K562 (cell line): ENCODE results near the gene CHMP1A. TPM values are rescaled to one million over a fixed set of nuclear protein-coding genes. Genes with fewer than 3 reads are reported as not detected.

Source experiments
- ATAC-seq: fragments of 200-7000 bp; cut with Tn5 transposase; 3 replicates; pipeline ENCODE4 v1.9.1; 2020; ENCODE audit warnings: moderate library complexity
- BruUV-seq: library from RNA; stranded (reverse); fragments of 400-500 nt; replicated peaks from 2 replicates; lab custom pipeline; 2021; lab: Mats Ljungman, UMichigan
- CTCF ChIA-PET: fragments of 300-600 bp; formaldehyde crosslinking; extraction: SDS; loops from one replicate; lab custom pipeline; 2021; ENCODE audit warnings: low intra/inter-chr PET ratio; lab: Yijun Ruan, JAX
- POLR2A ChIA-PET: fragments of 300-600, 350-650 bp; sonication (Branson Sonifier 250); formaldehyde crosslinking; extraction: SDS; loops from one replicate; lab custom pipeline; 2021; ENCODE audit warnings: antibody characterized with exemption, inconsistent platforms; lab: Yijun Ruan, JAX
- DNase-seq, 4 experiments: peaks; one replicate each; pipeline versions ENCODE4 v3.0.0 to v3.0.0-alpha.2; 2011 to 2018; ENCODE audit warnings: low spot score in 3 of 4, mixed read lengths in 3 of 4; ENCODE audit errors: extremely low read depth in 1 of 4
- FAIRE-seq: peaks from 2 replicates; lab custom pipeline; 2011; peaks lifted over from hg19 to GRCh38; lab: Jason Lieb, UNC
- H2AFZ ChIP-seq: 2 replicates; pipeline ENCODE4 v1.6.0; 2011; ENCODE audit warnings: low read depth, low read length, control low read depth, inconsistent platforms
- H3K27ac ChIP-seq: fragments of 200-600 bp; 3 replicates; pipeline ENCODE4 v1.8.0; 2011; ENCODE audit warnings: low read depth, mild to moderate bottlenecking, control low read depth, inconsistent platforms, low read length, moderate library complexity, mixed read lengths; ENCODE audit errors: extremely low read depth
- H3K27me3 ChIP-seq, 2 experiments: fragments of 300-600 bp in 1 of 2; 2 replicates in 1 of 2; 3 replicates in 1 of 2; pipeline versions ENCODE4 v1.6.0 to v1.8.0; 2011; ENCODE audit warnings: inconsistent platforms in 2 of 2, low read length in 2 of 2, mild to moderate bottlenecking in 1 of 2, mixed read lengths in 1 of 2, moderate library complexity in 1 of 2; ENCODE audit not compliant: control insufficient read depth in 2 of 2, insufficient read depth in 2 of 2
- H3K36me3 ChIP-seq: fragments of 300-600 bp; 3 replicates; pipeline ENCODE4 v1.8.0; 2011; ENCODE audit warnings: mild to moderate bottlenecking, low read length, inconsistent platforms; ENCODE audit not compliant: control insufficient read depth, insufficient read depth
- H3K4me1 ChIP-seq, 2 experiments: fragments of 200-600 bp in 1 of 2; replicated peaks in 1 of 2; 2 replicates in 1 of 2; 3 replicates in 1 of 2; pipeline versions ENCODE4 v1.5.1 to v1.8.0; 2011; ENCODE audit warnings: inconsistent platforms in 2 of 2, low read length in 2 of 2, mild to moderate bottlenecking in 1 of 2, mixed read lengths in 1 of 2, moderate library complexity in 1 of 2; ENCODE audit not compliant: control insufficient read depth in 2 of 2, insufficient read depth in 2 of 2
- H3K4me2 ChIP-seq: 2 replicates; pipeline ENCODE4 v1.6.1; 2011; ENCODE audit warnings: low read length, control low read depth, inconsistent platforms, mixed read lengths; ENCODE audit not compliant: insufficient read depth
- H3K4me3 ChIP-seq: fragments of 200-600 bp; sonication (generic), shearing (Covaris generic); 2 replicates; pipeline ENCODE4 v1.5.1; 2016; ENCODE audit warnings: control low read depth, inconsistent platforms
- H3K79me2 ChIP-seq: fragments of 200-600 bp; 3 replicates; pipeline ENCODE4 v1.8.0; 2011; ENCODE audit warnings: low read length, inconsistent platforms; ENCODE audit not compliant: control insufficient read depth, insufficient read depth
- H3K9ac ChIP-seq, 2 experiments: 2 replicates each; pipeline versions ENCODE4 v1.6.0 to v1.6.1; 2011; ENCODE audit warnings: low read depth in 2 of 2, low read length in 2 of 2, control low read depth in 1 of 2, inconsistent platforms in 1 of 2, mild to moderate bottlenecking in 1 of 2, mixed read lengths in 1 of 2; ENCODE audit not compliant: insufficient read depth in 1 of 2
- H3K9me1 ChIP-seq: one replicate; pipeline ENCODE4 v1.6.0; 2011; ENCODE audit warnings: inconsistent platforms, mild to moderate bottlenecking, low read length, moderate library complexity; ENCODE audit not compliant: control insufficient read depth, insufficient read depth
- H3K9me3 ChIP-seq: replicated peaks from 2 replicates; pipeline ENCODE4 v1.5.1; 2011; ENCODE audit warnings: low read depth, low read length, inconsistent platforms; ENCODE audit not compliant: control insufficient read depth, insufficient read depth
- H4K20me1 ChIP-seq: replicated peaks from 2 replicates; pipeline ENCODE4 v1.6.1; 2011; ENCODE audit warnings: low read length, inconsistent platforms, mixed read lengths; ENCODE audit not compliant: control insufficient read depth, insufficient read depth
- ATF7 ChIP-seq: fragments of 450-650 bp; IDR thresholded peaks from 2 replicates; pipeline ENCODE4 v1.7.1; 2014; ENCODE audit warnings: mild to moderate bottlenecking, moderate library complexity
- ELF2 ChIP-seq: fragments of 250-450 bp; sonication (Bioruptor Pico); IDR thresholded peaks from 2 replicates; pipeline ENCODE4 v1.5.0; 2021; ENCODE audit warnings: mild to moderate bottlenecking
- HIVEP1 ChIP-seq: fragments of 250-450 bp; sonication (Bioruptor Pico); IDR thresholded peaks from 2 replicates; pipeline ENCODE4 v1.4.0; 2020; ENCODE audit warnings: mild to moderate bottlenecking
- ILK ChIP-seq: fragments of 450-650 bp; IDR thresholded peaks from 2 replicates; pipeline ENCODE4 v1.6.1; 2016; ENCODE audit warnings: missing genetic modification characterization, low read depth, mild to moderate bottlenecking, missing compliant biosample characterization, moderate library complexity, borderline replicate concordance
- NCOA1 ChIP-seq: fragments of 450-650 bp; IDR thresholded peaks from 2 replicates; pipeline ENCODE4 v1.6.1; 2016; ENCODE audit warnings: low read depth
- WGBS: fragments of 100-300 bp; shearing (Covaris generic); methylation state at CpG from one replicate; pipeline ENCODE4 v1.1.6; 2016; ENCODE audit warnings: low coverage, mixed read lengths; ENCODE audit not compliant: insufficient coverage; ENCODE audit errors: missing lambda C conversion rate; 5-methylcytosine and 5-hydroxymethylcytosine counted together
- in situ Hi-C: fragments of 300-500 bp; cut with MboI; formaldehyde crosslinking; loops from 4 replicates; pipeline ENCODE4 v1.15.0; 2018; ENCODE audit warnings: inconsistent platforms, mixed read lengths
- intact Hi-C: fragments of 100-400 bp; cut with micrococcal nuclease; formaldehyde crosslinking; loops from 2 replicates; pipeline ENCODE4 v1.14.2; 2022
- polyA plus RNA-seq, 8 experiments: library from polyadenylated mRNA; depleted of rRNA in 4 of 8; stranded (reverse) in 5 of 8; unstranded in 3 of 8; fragments of >200 nt; fragmentation: Nextera tagmentation in 2 of 8; fragmentation: Illumina TruSeq in 1 of 8; extraction: Ambion mirVana in 2 of 8; extraction: Trizol in 1 of 8; gene quantifications; 2 replicates each; pipeline versions ENCODE4 v1.2.1 to v1.2.3, GENCODE V29; 2011 to 2014; ENCODE audit warnings: inconsistent platforms in 1 of 8, missing spikeins in 1 of 8
- total RNA-seq, 7 experiments: library from RNA; depleted of rRNA in 6 of 7; stranded (reverse); fragments of >200 nt in 6 of 7; fragmentation: Illumina TruSeq in 2 of 7; extraction: Trizol in 2 of 7; gene quantifications; 2 replicates each; pipeline versions ENCODE4 v1.2.1 to v1.2.3, GENCODE V29; 2011 to 2021; ENCODE audit warnings: low replicate concordance in 1 of 7

Gene CHMP1A
- total and polyA plus RNA-seq, 9 of the 15 experiments (the other 6 are each of a cell fraction or from before 2014, with no cell fraction given) = 0.83 to 79.9 (median 45.2) TPM

DNA sequence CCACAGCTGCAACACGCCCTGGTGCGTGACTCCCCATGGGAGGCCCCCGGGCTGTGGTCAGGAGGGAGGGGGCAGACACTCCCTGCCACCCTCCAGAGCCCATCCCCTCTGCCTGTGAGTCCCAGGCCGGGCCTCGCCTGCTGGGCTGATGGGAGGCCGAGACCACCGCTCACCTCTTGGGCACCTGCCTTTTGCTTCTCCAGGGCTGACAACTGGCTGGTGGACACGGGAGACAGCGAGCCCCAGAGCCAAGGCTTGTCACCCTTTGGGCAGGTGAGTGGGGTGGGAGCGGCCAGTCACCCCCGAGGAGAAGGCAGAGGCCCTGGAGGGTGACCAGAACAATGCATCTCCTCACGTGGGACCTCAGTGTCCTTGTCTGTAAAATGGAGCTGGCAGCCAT, 20.8 kb downstream of the CHMP1A start:
- H2AFZ ChIP-seq = no peak overlapping the region
- H3K9me3 ChIP-seq = no peaks in the 10 kb centered on the region
- H3K9me1 ChIP-seq = no peaks in the 10 kb centered on the region
- H3K79me2 ChIP-seq = no peaks in the 10 kb centered on the region
- no peaks in the 10 kb centered on the region for H4K20me1 ChIP-seq
- TF ChIP-seq ELF2 (CRISPR knock-in tag) = no peak
- TF ChIP-seq NCOA1 = no peak
- TF ChIP-seq ILK = no peak
- TF ChIP-seq ATF7 = no peak
- no peak for TF ChIP-seq HIVEP1 (CRISPR knock-in tag)
- no peaks in the 10 kb centered on the region for H3K36me3 ChIP-seq
- H3K27me3 ChIP-seq = peaks cover 7 to 37% of the 10 kb centered on the region in 2 experiments
- ATAC-seq (no peak), DNase-seq (no peak), FAIRE-seq (no peak)
- H3K27ac ChIP-seq = no peak overlapping the region
- 23% methylated on average over 12 of the region's 12 CpGs for WGBS
- in situ Hi-C loops = no loop called here
- ChIA-PET CTCF (no interaction called here), POLR2A (no interaction called here)
- intact Hi-C loops = loop anchor here (5.0 kb wide), 1 partner anchor 34 kb away; no protein-coding TSS in a partner anchor
- no peak overlapping the region for H3K4me2 ChIP-seq
- peaks cover 0 to 48% of the 10 kb centered on the region in 2 experiments; a peak in 2 of 5 replicates for H3K4me1 ChIP-seq
- H3K4me3 ChIP-seq = no peak overlapping the region
- no peak overlapping the region; a peak in 1 of 4 replicates for H3K9ac ChIP-seq
- no TSS peak for BruUV-seq
